Measurements from ENCODE around the gene ZNF555.

GRCh38 chr19:2856457-2857050 lies 15.3 kb downstream of the ZNF555 start:
- TF ChIP-seq EZH2 (IDR thresholded peaks at IDR 0.05), result no peak
- TF ChIP-seq EZH2phosphoT487 (IDR thresholded peaks at IDR 0.05), result no peak
- no peak for TF ChIP-seq CTCF (IDR thresholded peaks at IDR 0.05)

Measured in neural progenitor cell (in vitro differentiated cells).